ENCODE data around the gene RYR1.

The RYR1 gene

GRCh38 chr19:38441657-38442348 lies 8.3 kb downstream of the RYR1 start:
- TF ChIP-seq CTCF (IDR thresholded peaks at IDR 0.05; ENCODE audit: low read depth, low read length, missing control alignments) = peak; percentile 38
- DNase-seq (ENCODE audit: low read depth) = no peak
- H3K4me3 ChIP-seq (ENCODE audit: low read depth, low read length) = no peak overlapping the region

DNA sequence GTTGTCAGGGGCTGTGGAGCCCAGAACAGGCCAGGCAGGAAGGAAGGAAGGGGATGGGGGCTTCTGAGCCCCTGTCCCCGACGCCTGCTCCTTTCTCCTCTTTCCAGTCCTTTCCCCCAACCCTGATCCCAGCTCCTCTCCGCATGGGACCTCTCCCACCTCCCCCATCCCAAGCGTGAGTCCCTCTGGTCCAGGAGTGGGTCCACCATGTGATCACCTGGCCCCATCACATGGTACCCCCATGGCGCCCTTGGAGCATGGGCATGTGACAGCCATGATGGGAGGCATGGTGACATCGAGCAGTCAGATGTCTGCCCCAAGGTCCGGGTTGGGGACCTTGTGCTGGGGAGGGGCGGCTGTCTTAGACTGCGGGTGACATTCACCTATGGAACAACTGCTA lies 9.2 kb downstream of the RYR1 start:
- H3K4me3 ChIP-seq (ENCODE audit: low read depth, low read length) = no peak overlapping the region
- no peak for TF ChIP-seq CTCF (IDR thresholded peaks at IDR 0.05; ENCODE audit: low read depth, low read length, missing control alignments)
- no peak for DNase-seq (ENCODE audit: low read depth)

DNA sequence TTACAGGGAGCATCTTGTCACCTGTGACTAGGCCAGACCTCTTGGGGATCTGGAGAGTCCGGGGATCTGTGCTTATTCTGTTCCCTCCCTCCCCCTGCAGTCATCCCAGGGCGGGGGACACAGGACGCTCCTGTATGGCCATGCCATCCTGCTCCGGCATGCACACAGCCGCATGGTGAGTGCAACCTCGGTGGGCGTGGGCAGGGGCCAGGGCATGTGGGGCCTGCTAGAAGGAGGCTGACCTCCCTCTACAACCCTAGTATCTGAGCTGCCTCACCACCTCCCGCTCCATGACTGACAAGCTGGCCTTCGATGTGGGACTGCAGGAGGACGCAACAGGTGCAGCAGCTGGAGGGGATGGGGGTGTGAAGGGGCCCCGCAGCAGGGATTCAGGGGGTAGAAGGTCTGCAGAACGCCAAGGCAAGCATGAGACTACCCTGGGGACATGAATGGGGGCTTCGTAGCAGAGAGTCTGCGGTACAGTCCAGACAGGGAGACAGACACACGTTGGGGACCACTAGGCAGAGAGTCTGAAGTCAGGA lies 10.0 kb downstream of the RYR1 start:
- no peak for TF ChIP-seq CTCF (IDR thresholded peaks at IDR 0.05; ENCODE audit: low read depth, low read length, missing control alignments)
- no peak for DNase-seq (ENCODE audit: low read depth)
- no peak overlapping the region for H3K4me3 ChIP-seq (ENCODE audit: low read depth, low read length)

- H3K4me3 ChIP-seq (ENCODE audit: low read depth, low read length) = no peak overlapping the region
- no peak for TF ChIP-seq CTCF (IDR thresholded peaks at IDR 0.05; ENCODE audit: low read depth, low read length, missing control alignments)
- DNase-seq (ENCODE audit: low read depth) = no peak
Observed at GRCh38 chr19:38444026-38444425, 10.5 kb downstream of the RYR1 start.

GRCh38 chr19:38445362-38445761 lies 11.9 kb downstream of the RYR1 start:
- no peak for TF ChIP-seq CTCF (IDR thresholded peaks at IDR 0.05; ENCODE audit: low read depth, low read length, missing control alignments)
- DNase-seq (ENCODE audit: low read depth) = no peak
- H3K4me3 ChIP-seq (ENCODE audit: low read depth, low read length) = no peak overlapping the region

- DNase-seq (ENCODE audit: low read depth) = no peak
- H3K4me3 ChIP-seq (ENCODE audit: low read depth, low read length) = no peak overlapping the region
- no peak for TF ChIP-seq CTCF (IDR thresholded peaks at IDR 0.05; ENCODE audit: low read depth, low read length, missing control alignments)
Observed at GRCh38 chr19:38448225-38448624, 14.7 kb downstream of the RYR1 start.

DNA sequence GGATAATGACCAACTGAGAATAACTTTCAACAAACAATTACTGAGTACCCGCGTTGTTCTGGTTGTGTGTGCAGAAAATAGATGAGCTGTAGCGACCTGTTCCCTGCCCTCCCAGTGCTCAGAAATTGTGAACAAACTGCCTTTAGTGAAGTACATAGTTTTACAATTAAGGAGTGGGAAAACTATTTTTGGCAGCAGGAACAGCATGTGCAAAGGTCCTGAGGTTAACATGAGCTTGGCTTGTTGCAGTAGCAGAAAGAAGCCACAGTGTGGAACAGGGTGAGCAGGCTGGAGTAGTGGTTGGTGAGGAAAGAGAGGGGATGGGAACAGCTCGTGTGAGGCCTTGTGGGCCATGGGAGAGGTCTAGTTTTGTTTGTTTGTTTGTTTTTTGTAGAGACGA lies 16.0 kb downstream of the RYR1 start:
- DNase-seq (ENCODE audit: low read depth) = no peak
- no peak overlapping the region for H3K4me3 ChIP-seq (ENCODE audit: low read depth, low read length)
- TF ChIP-seq CTCF (IDR thresholded peaks at IDR 0.05; ENCODE audit: low read depth, low read length, missing control alignments) = no peak

Measured in GM12864 (cell line).